Endothelial cell (in vitro differentiated cells): ENCODE results near the gene C4orf51. TPM values are rescaled to one million over a fixed set of nuclear protein-coding genes. Genes with fewer than 3 reads are reported as not detected.

ENCODE experiments used
- DNase-seq: peaks from one replicate; pipeline ENCODE4 v3.0.0; 2021; ENCODE audit warnings: low spot score
- H3K27ac Mint-ChIP-seq: one replicate; pipeline ENCODE4 v1.8.0; 2021; ENCODE audit warnings: mixed read lengths, inconsistent platforms; ENCODE audit not compliant: unreplicated experiment
- H3K27me3 Mint-ChIP-seq: one replicate; pipeline ENCODE4 v1.8.0; 2021; ENCODE audit warnings: mild to moderate bottlenecking, moderate library complexity, mixed read lengths, inconsistent platforms; ENCODE audit not compliant: unreplicated experiment
- H3K36me3 Mint-ChIP-seq: one replicate; pipeline ENCODE4 v1.8.0; 2021; ENCODE audit warnings: mild to moderate bottlenecking, low read depth, mixed read lengths, inconsistent platforms; ENCODE audit not compliant: unreplicated experiment
- H3K4me1 Mint-ChIP-seq: one replicate; pipeline ENCODE4 v1.8.0; 2021; ENCODE audit warnings: mild to moderate bottlenecking, mixed read lengths, inconsistent platforms; ENCODE audit not compliant: unreplicated experiment
- H3K4me3 Mint-ChIP-seq: one replicate; pipeline ENCODE4 v1.8.0; 2021; ENCODE audit warnings: mild to moderate bottlenecking, mixed read lengths, inconsistent platforms; ENCODE audit not compliant: unreplicated experiment
- H3K9me3 Mint-ChIP-seq: one replicate; pipeline ENCODE4 v1.8.0; 2021; ENCODE audit warnings: mixed read lengths, inconsistent platforms; ENCODE audit not compliant: unreplicated experiment
- CTCF ChIP-seq: fragments of 200-600 bp; sonication (generic); IDR thresholded peaks from one replicate; pipeline ENCODE4 v1.5.0; 2021; ENCODE audit warnings: antibody characterized with exemption; ENCODE audit not compliant: unreplicated experiment
- total RNA-seq: library from RNA; stranded (reverse); fragmentation: NEBNext Ultra II Directional; extraction: Animal tissue kit (Norgen Biotek cat#: 25700); gene quantifications from one replicate; pipeline ENCODE4 v1.2.1, GENCODE V29; 2021; ENCODE audit not compliant: unreplicated experiment

C4orf51 gene
- total RNA-seq, 1 donor from 2014 or later: not detected

- H3K9me3 Mint-ChIP-seq: no peaks in the 10 kb centered on the region
- H3K4me1 Mint-ChIP-seq: peaks cover 10% of the 10 kb centered on the region
- no peak for TF ChIP-seq CTCF
- H3K27me3 Mint-ChIP-seq: peaks cover 9% of the 10 kb centered on the region
- no peak overlapping the region for H3K27ac Mint-ChIP-seq
- no peak overlapping the region for H3K4me3 Mint-ChIP-seq
- peaks cover 49% of the 10 kb centered on the region for H3K36me3 Mint-ChIP-seq
- DNase-seq: no peak
These were observed 86.3 kb downstream of the C4orf51 start for GRCh38 chr4:145766273-145766672.

- TF ChIP-seq CTCF: no peak
- H3K4me1 Mint-ChIP-seq: peaks cover 12% of the 10 kb centered on the region
- H3K27ac Mint-ChIP-seq: no peak overlapping the region
- H3K9me3 Mint-ChIP-seq: no peaks in the 10 kb centered on the region
- DNase-seq: no peak
- peaks cover 46% of the 10 kb centered on the region for H3K36me3 Mint-ChIP-seq
- peaks cover 2% of the 10 kb centered on the region for H3K27me3 Mint-ChIP-seq
- no peak overlapping the region for H3K4me3 Mint-ChIP-seq
These were observed 89.6 kb downstream of the C4orf51 start for GRCh38 chr4:145769450-145770037.

GRCh38 chr4:145770124-145770523 is 90.2 kb downstream of the C4orf51 start:
- H3K4me1 Mint-ChIP-seq: peaks cover 12% of the 10 kb centered on the region
- no peak overlapping the region for H3K27ac Mint-ChIP-seq
- no peaks in the 10 kb centered on the region for H3K9me3 Mint-ChIP-seq
- DNase-seq: no peak
- peaks cover 40% of the 10 kb centered on the region for H3K36me3 Mint-ChIP-seq
- TF ChIP-seq CTCF: no peak
- H3K4me3 Mint-ChIP-seq: no peak overlapping the region
- peaks cover 2% of the 10 kb centered on the region for H3K27me3 Mint-ChIP-seq

- Mint-ChIP-seq H3K4me1 (peaks cover 10% of the 10 kb centered on the region), H3K9me3 (no peaks in the 10 kb centered on the region), H3K27ac (no peak overlapping the region), H3K27me3 (no peaks in the 10 kb centered on the region), H3K4me3 (no peak overlapping the region), H3K36me3 (peaks cover 28% of the 10 kb centered on the region)
- TF ChIP-seq CTCF: no peak
- no peak for DNase-seq
These were observed 92.4 kb downstream of the C4orf51 start for GRCh38 chr4:145772347-145772746.

GRCh38 chr4:145773581-145774234 is 93.8 kb downstream of the C4orf51 start:
- no peak for DNase-seq
- H3K27ac Mint-ChIP-seq: no peak overlapping the region
- H3K36me3 Mint-ChIP-seq: peaks cover 24% of the 10 kb centered on the region
- peaks cover 13% of the 10 kb centered on the region for H3K4me1 Mint-ChIP-seq
- no peaks in the 10 kb centered on the region for H3K9me3 Mint-ChIP-seq
- H3K4me3 Mint-ChIP-seq: peak overlapping the region; percentile 38
- H3K27me3 Mint-ChIP-seq: no peaks in the 10 kb centered on the region
- no peak for TF ChIP-seq CTCF
